A549 (cell line): ENCODE data around the gene CCSER1.

ENCODE experiments used
- CEBPB ChIP-seq, 2 experiments: fragments of >200 bp in 1 of 2; sonication (Bioruptor Twin) in 1 of 2; formaldehyde crosslinking in 1 of 2; IDR thresholded peaks; 2 replicates each; pipeline ENCODE4 v1.6.1; 2012 to 2016
- EP300 ChIP-seq, 2 experiments: fragments of >200 bp; sonication (Bioruptor Twin); formaldehyde crosslinking; IDR thresholded peaks; 2 replicates in 1 of 2; 3 replicates in 1 of 2; pipeline ENCODE4 v1.6.1; 2016 to 2017
- HDAC2 ChIP-seq: fragments of 200-600 bp; sonication (generic); IDR thresholded peaks from 2 replicates; pipeline ENCODE4 v1.6.1; 2016
- KDM1A ChIP-seq: fragments of 200-600 bp; sonication (generic); IDR thresholded peaks from 2 replicates; pipeline ENCODE4 v1.6.1; 2016; ENCODE audit warnings: low read depth, mild to moderate bottlenecking
- MAZ ChIP-seq: fragments of 150-350 bp; IDR thresholded peaks from 2 replicates; pipeline ENCODE4 v1.6.1; 2014; ENCODE audit warnings: antibody characterized with exemption, low read depth, low read length, borderline replicate concordance
- NFE2L2 ChIP-seq: fragments of 150-350 bp; conservative IDR thresholded peaks from 2 replicates; pipeline ENCODE4 v1.6.1; 2014; ENCODE audit warnings: low read length
- POLR2A ChIP-seq: IDR thresholded peaks from 2 replicates; pipeline ENCODE4 v1.6.1; 2012; ENCODE audit warnings: mild to moderate bottlenecking, low read length

DNA sequence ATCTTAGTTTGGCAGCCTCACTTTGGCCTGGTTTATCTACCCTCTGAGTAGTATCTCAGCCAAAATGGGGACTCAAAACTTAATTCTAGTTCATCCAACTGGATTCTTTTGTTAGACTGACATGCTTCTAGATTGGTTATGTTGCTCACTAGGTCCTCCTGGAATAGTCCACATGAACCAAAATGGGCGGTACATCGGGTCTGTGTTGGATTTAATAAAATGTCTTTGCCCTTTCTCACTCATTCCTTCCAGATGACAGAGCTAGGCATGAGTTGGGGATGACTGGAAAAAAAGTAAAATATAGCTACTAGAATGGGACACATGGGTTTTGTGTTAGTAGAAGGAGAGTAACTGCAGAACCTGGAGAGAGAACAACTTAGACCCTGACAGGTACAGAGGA is 247.9 kb downstream of the CCSER1 start:
- TF ChIP-seq CEBPB (IDR thresholded peaks at IDR 0.05) = no peak
- TF ChIP-seq HDAC2 = no peak
- TF ChIP-seq NFE2L2 = no peak
- no peak for TF ChIP-seq KDM1A
- no peak for TF ChIP-seq MAZ
- TF ChIP-seq POLR2A = no peak
- no peak for TF ChIP-seq EP300 (IDR thresholded peaks at IDR 0.05)
